Calu3 (cell line): ENCODE results near the gene NEUROG1. TPM values are rescaled to one million over a fixed set of nuclear protein-coding genes. Genes with fewer than 3 reads are reported as not detected.
"Not testable (repeated sequence)": the region's sequence is repeated elsewhere in the genome, so short reads cannot be mapped to it uniquely, and the experiment has no call there.

Experiments
- BruUV-seq: library from RNA; stranded (reverse); fragments of 400-500 nt; replicated peaks from 2 replicates; lab custom pipeline; 2021; lab: Mats Ljungman, UMichigan
- CTCF ChIA-PET: fragments of 300-600 bp; sonication (Branson Sonifier 250); formaldehyde crosslinking; loops from one replicate; lab custom pipeline; 2022; ENCODE audit warnings: antibody characterized with exemption; lab: Charles Lee
- DNase-seq: peaks from one replicate; pipeline ENCODE4 v3.0.0; 2022
- H3K27ac Mint-ChIP-seq: one replicate; pipeline ENCODE4 v1.8.0; 2022; ENCODE audit warnings: mixed read lengths; ENCODE audit not compliant: unreplicated experiment
- H3K27me3 Mint-ChIP-seq: one replicate; pipeline ENCODE4 v1.8.0; 2022; ENCODE audit warnings: mixed read lengths; ENCODE audit not compliant: unreplicated experiment
- H3K36me3 Mint-ChIP-seq: one replicate; pipeline ENCODE4 v1.8.0; 2022; ENCODE audit warnings: mild to moderate bottlenecking, moderate library complexity, mixed read lengths; ENCODE audit not compliant: insufficient read depth, unreplicated experiment
- H3K4me1 Mint-ChIP-seq: one replicate; pipeline ENCODE4 v1.8.0; 2022; ENCODE audit warnings: mild to moderate bottlenecking, low read depth, mixed read lengths; ENCODE audit not compliant: unreplicated experiment
- H3K4me3 Mint-ChIP-seq: one replicate; pipeline ENCODE4 v1.8.0; 2022; ENCODE audit warnings: mild to moderate bottlenecking, low read depth, moderate library complexity, mixed read lengths; ENCODE audit not compliant: unreplicated experiment
- H3K9me3 Mint-ChIP-seq: one replicate; pipeline ENCODE4 v1.8.0; 2022; ENCODE audit warnings: low read depth, mixed read lengths; ENCODE audit not compliant: unreplicated experiment
- intact Hi-C: fragments of 100-400 bp; cut with micrococcal nuclease; formaldehyde crosslinking; loops from one replicate; pipeline ENCODE4 v1.10.0; 2022; ENCODE audit not compliant: unreplicated experiment
- total RNA-seq: library from RNA; stranded (reverse); gene quantifications from 2 replicates; pipeline ENCODE4 v1.2.3, GENCODE V29; 2022
- TF ChIP-seq, protein P1 (sequence below): fragments of 200-600 bp; IDR thresholded peaks from one replicate; pipeline ENCODE4 v1.8.0; 2022; ENCODE audit warnings: antibody characterized with exemption; ENCODE audit not compliant: unreplicated experiment

NEUROG1 gene
- total RNA-seq, 1 experiment from 2014 or later = not detected

DNA sequence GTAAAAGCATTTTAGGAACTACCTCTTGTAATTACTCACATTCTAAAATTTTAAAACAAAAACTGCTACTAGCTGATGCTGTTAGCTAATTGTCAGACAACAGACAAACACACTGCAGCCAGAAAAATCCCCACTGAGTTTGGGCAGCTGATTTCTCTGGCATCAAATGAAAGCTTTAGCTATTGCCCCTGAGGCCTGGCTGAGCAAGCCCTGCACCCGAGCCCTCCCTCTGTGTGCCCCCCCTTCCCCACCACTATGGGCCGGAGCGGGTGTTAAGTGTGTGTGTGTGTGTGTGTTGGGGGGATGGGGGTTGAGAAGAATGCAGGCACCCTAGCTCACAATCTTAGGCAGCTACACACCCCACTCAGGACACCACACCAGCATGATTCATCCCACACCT is 2.4 kb downstream of the NEUROG1 start:
- Mint-ChIP-seq H3K9me3 (no peaks in the 10 kb centered on the region), H3K4me3 (no peak overlapping the region), H3K27me3 (peaks cover 87% of the 10 kb centered on the region), H3K4me1 (no peaks in the 10 kb centered on the region), H3K36me3 (no peaks in the 10 kb centered on the region), H3K27ac (no peak overlapping the region)
- CTCF ChIA-PET = no interaction called here
- intact Hi-C loops = no loop called here
- DNase-seq = no peak
- TF ChIP-seq, protein P1, sequence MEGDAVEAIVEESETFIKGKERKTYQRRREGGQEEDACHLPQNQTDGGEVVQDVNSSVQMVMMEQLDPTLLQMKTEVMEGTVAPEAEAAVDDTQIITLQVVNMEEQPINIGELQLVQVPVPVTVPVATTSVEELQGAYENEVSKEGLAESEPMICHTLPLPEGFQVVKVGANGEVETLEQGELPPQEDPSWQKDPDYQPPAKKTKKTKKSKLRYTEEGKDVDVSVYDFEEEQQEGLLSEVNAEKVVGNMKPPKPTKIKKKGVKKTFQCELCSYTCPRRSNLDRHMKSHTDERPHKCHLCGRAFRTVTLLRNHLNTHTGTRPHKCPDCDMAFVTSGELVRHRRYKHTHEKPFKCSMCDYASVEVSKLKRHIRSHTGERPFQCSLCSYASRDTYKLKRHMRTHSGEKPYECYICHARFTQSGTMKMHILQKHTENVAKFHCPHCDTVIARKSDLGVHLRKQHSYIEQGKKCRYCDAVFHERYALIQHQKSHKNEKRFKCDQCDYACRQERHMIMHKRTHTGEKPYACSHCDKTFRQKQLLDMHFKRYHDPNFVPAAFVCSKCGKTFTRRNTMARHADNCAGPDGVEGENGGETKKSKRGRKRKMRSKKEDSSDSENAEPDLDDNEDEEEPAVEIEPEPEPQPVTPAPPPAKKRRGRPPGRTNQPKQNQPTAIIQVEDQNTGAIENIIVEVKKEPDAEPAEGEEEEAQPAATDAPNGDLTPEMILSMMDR = no peak
- BruUV-seq = no TSS peak

DNA sequence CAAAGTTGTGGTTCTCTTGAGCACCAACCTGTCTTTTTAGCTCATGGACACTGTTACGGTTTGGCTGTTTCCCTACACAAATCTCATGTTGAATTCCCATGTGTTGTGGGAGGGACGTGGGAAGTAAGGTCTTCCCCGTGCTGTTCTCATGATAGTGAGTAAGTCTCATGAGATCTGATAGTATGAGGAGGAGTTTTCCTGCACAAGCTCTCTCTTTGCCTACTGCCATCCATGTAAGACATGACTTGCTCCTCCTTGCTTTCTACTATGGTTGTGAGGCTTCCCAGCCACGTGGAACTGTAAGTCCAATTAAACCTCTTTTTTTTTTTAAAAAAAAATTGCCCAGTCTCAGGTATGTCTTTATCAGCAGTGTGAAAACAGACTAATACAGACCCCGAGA is 6.2 kb downstream of the NEUROG1 start:
- H3K27ac Mint-ChIP-seq, BruUV-seq, DNase-seq, H3K4me1 Mint-ChIP-seq, H3K36me3 Mint-ChIP-seq, intact Hi-C loops, H3K4me3 Mint-ChIP-seq, CTCF ChIA-PET, H3K9me3 Mint-ChIP-seq: not testable (repeated sequence)
- peaks cover 94% of the 10 kb centered on the region for H3K27me3 Mint-ChIP-seq

GRCh38 chr5:135526924-135527323 is 8.8 kb downstream of the NEUROG1 start:
- intact Hi-C loops = no loop called here
- H3K4me3 Mint-ChIP-seq = no peak overlapping the region
- H3K9me3 Mint-ChIP-seq = no peaks in the 10 kb centered on the region
- no peaks in the 10 kb centered on the region for H3K4me1 Mint-ChIP-seq
- CTCF ChIA-PET = no interaction called here
- H3K27me3 Mint-ChIP-seq = peaks cover 95% of the 10 kb centered on the region
- H3K27ac Mint-ChIP-seq = no peak overlapping the region
- DNase-seq = no peak
- H3K36me3 Mint-ChIP-seq = no peaks in the 10 kb centered on the region
- TF ChIP-seq, protein P1 = no peak
- BruUV-seq = no TSS peak

DNA sequence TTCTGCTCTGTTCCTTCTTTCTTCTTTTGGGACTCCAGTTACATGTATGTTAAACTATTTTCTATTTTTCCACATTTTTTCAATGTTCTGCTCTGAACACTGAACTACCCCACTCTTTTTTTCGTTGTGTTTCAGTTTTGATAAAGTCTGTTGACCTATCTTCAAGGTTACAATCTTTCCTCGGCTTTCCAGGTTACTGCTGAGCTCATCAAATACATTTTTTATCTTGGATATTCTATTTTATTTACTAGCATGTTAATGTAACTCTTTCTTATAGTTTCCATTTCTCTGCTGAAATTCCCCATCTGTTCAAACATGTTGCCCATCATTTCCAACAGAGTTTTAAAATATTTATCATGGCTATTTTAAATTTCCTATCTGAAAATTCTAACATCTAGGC is 13.8 kb downstream of the NEUROG1 start:
- H3K4me3 Mint-ChIP-seq = no peak overlapping the region
- peaks cover 86% of the 10 kb centered on the region for H3K27me3 Mint-ChIP-seq
- H3K36me3 Mint-ChIP-seq = no peaks in the 10 kb centered on the region
- no peak overlapping the region for H3K27ac Mint-ChIP-seq
- no TSS peak for BruUV-seq
- TF ChIP-seq, protein P1 = no peak
- no peak for DNase-seq
- CTCF ChIA-PET = no interaction called here
- H3K4me1 Mint-ChIP-seq = no peaks in the 10 kb centered on the region
- intact Hi-C loops = no loop called here
- peaks cover 2% of the 10 kb centered on the region for H3K9me3 Mint-ChIP-seq

DNA sequence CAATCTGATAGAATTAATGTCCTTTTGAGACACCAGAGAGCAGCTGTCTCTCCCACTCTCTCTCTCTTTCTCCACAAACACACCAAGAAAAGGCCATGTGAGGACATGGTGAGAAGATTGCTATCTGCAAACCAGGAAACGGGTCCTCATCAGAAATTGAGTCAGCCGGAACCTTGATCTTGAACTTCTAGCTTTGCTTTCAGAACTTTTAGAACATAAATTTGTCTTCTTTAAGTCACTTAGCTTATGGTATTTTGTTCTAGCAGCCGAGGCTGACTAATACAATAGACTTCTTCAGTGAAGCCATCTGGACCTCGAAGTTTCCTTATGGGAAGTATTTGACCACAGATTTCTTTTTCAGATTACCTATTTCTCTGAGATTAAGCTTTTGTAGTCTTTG is 18.1 kb downstream of the NEUROG1 start:
- intact Hi-C loops = no loop called here
- CTCF ChIA-PET = no interaction called here
- H3K9me3 Mint-ChIP-seq = peaks cover 2% of the 10 kb centered on the region
- H3K4me1 Mint-ChIP-seq = no peaks in the 10 kb centered on the region
- TF ChIP-seq, protein P1 = no peak
- BruUV-seq = no TSS peak
- H3K4me3 Mint-ChIP-seq = no peak overlapping the region
- H3K27me3 Mint-ChIP-seq = peaks cover 61% of the 10 kb centered on the region
- H3K27ac Mint-ChIP-seq = no peak overlapping the region
- DNase-seq = no peak
- no peaks in the 10 kb centered on the region for H3K36me3 Mint-ChIP-seq
